ENCODE data around the gene INO80.

The INO80 gene

DNA sequence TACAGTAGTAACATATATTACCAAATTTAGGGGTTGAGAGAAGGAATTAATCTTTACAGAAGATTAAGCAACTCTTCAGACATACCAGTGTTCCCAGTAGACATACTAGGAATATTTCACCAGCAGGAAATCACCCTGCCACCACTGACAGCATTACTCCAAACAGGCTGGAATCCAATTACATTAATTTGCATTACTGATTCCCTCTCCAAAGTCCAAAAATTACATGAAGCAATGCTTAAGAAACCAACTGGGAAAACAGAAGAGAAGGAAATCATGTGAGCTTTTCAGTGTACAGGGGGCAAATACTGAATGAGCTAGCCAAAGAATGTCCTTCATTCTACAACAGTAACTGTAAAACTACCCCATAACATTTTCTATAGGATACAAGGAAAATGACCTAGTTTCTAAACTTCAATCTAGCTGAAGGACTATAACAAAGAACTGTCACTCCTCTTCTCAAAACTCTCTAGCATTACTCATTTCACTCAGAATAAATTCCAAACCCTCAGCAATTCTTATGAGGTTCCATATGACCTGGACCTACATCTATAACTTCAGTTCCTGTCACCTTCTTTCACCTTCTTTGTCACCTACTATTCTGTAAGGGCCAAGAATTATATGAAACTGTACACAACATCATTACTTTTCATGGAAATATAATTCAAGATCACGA, 72.7 kb downstream of the INO80 start:
- DNase-seq = no peak

DNA sequence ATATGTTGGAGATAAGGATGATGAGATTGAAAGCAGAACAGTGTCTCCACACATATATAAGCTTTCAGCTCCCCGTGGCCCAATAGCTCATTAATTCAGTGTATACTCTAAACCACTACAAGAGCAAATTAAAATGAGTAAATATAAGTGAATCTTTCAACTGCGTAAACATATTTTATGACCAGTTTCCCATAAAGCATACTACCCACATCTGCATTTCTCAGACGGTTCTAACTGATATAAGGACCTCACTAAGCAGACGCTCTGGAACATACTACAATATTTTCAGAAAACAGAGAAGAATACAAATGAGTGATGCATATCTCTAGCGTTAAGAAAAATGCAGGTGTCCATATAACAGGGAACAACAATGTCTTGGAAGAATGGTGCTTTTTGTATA, 73.2 kb downstream of the INO80 start:
- DNase-seq = no peak

DNA sequence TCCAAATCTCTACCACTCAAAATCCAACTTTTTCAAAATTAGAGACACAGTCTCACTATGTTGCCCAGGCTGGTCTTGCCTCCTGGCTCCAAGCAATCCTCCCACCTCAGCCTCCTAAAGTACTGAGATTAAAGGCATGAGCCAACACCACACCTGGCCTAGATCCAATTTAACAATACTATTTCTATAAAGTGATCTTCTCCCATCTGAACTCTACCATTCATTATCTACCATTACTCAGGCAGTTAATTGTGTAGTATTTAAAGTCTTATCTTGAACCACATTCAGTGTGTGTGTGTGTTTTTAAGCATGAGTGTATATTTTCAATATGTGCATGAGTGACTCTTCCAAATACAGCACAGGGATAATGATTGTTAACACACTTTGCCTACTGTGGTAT, 77.0 kb downstream of the INO80 start:
- DNase-seq = no peak

DNA sequence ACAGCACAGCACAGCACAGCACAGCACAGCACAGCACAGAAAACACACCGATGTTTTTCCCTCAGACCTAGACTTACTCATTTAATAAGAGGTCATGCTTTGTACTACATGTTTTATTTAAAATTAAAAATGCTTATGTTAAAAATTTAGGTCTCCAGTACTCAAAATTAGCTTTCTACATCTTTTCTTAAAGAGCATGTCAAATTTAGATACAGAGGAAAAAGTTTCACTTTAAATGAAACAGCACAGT, 84.1 kb downstream of the INO80 start:
- DNase-seq = no peak

DNA sequence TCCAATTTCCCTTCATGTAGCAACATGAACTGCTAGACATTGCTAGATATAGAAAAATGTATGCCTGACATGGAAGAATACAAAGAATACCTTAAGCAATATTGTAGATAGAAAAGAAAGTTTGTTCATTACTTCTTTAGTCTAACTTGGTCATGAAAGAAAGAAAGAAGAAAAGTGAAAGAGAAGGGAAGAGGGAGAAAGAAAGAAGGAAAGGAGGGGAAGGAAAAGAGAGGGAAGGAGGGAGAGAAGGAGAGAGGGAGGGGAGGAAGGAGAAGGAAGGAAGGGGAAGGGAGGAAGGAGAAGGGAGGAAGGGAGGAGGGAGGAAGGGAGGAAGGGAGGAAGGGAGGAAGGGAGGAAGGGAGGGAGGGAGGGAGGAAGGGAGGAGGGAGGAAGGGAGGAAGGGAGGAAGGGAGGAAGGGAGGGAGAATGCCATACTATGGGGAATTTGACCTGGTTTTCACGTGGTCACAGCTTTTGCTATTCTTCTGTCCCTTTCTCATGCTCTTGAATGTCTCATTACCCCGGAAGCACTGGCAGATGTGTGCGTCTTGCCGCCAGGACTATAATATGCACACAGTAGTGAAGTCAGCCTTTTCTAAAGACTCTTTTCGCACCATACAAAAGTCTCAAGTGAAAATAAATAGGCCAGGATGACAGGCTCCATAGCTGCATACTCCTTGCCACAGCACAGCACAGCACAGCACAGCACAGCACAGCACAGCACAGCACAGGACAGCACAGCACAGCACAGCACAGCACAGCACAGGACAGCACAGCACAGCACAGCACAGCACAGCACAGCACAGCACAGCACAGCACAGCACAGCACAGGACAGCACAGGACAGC, 84.6 kb downstream of the INO80 start:
- no peak for DNase-seq

DNA sequence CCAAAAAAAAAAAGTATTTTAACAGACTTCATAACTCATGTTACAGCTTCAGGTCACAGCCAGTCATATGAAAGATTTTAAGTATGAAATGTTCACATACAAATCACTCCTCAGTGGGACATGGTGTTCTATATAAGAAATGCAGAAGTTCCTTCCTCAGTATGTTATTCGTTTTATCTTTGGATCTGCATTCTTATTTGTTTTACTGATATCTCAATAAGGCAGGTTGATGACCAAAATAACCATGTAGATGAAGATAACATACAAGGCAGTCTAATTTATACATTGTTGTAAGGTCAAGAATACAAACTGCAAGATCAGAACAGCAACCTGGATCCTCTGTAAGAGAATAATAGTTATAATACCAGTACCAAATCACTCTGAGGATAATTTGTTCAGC, 87.2 kb downstream of the INO80 start:
- DNase-seq = no peak

DNA sequence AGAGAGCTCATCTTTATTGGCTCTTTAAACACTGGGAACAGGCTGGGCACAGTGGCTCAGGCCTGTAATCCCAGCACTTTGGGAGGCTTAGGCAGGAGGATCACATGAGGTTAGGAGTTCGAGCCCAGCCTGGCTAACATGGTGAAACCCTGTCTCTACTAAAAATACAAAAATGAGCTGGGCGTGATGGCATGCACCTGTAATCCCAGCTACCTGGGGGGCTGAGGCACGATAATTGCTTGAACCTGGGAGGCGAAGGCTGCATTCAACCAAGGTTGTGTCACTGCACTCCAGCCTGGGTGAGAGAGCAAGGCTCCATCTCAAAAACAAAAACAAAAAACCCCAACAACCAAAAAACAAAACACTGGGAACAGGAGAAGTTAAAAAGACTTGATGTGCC, 90.7 kb downstream of the INO80 start:
- no peak for DNase-seq

DNA sequence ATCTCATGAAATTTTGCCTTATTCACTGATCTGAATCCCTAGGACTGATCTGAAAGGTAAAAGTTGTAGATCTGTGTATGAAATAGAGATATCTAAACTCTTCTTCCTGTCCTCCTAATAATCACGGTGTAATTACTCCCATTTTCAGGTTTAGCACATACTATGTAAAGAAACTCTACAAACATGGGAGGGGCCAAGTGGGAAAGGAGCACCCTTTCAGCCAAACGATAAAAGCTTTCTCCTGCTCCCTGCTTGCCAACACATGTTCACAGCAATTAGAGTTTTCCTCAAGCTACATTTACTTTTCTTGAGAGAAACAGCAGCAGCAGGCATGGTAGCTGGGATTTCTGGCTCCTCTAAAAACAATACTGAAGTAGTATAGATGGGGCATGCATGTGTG, 91.2 kb downstream of the INO80 start:
- no peak for DNase-seq

DNA sequence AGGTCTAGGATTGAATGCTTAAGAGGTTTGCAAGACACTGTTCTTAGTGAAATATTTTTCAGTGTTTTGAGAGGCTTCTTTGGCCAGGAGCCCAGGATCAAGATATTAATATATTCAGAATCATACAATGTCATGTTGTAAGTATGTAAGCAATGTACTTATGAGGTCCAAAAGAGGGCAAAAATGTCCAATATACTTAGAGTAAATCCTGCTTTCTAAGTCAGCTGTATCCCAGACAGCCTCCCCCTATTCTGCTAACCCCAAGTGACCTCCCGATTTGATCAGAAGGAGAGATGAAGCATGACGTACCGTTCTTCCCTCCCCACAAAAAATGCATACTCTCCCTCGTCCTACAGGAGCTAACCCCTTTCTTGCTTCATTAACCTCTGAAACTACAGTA, 91.9 kb downstream of the INO80 start:
- no peak for DNase-seq

DNA sequence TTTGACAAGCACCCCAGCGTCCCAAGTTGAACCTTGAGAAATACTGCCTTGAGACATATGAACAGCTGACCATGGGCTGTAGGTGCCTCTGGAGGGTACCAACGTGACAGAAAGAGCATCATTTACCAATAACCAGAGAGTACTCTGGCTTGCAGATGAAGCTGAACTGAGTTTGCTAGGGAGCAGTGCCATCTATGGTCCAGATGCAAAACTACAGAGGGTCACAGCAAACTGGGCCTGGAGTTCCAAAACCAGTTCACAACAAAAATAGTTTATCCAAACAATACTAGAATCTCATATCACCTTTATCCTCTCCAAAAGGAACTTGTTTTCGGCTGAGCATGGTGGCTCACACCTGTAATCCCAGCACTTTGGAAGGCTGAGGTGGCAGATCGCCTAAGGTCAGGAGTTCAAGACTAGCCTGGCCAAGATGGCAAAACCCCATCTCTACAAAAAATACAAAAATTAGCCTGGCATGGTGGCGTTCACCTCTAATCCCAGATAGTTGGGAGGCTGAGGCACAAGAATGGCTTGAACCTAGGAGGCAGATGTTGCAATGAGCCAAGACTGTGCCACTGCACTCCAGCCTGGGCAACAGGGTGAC, 93.5 kb downstream of the INO80 start:
- peak; percentile 14 for DNase-seq

DNA sequence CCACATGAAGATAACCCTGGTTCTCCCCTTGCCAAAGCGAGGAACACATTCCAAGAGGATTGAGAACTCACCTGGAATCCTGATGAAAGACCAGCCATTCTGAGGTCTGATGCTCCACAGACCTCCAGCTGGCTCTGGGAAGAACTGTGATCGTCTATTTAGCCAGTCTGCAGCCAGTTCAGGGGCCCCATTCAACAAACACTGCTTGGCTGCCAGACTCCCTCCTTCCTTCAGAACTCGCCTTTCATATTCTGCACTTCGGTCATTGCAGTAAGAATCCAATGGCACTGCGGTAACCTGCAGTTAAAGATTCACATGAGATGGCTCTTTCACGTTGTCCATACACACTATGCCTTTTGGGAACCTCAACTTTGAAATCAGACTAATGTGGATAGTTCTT, 95.3 kb downstream of the INO80 start:
- DNase-seq = no peak

DNA sequence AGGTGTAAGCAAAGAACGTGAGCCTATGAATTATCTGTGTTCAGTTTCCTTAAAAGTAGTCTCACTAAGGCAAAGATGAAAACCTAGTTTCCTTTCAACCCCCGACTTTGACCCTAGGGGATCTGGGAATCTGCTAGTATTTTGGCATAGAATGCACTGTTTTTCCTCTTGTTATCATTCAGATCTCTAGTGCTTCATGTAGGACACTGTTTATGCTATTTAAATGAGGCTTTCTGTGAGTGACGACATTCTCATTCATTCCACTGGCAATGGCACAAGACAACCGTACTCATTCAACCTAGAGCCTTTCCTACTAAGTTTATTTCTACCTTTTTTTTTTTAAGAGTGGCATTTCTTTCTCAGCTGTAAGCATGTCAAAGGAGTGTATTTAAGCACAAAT, 95.8 kb downstream of the INO80 start:
- DNase-seq = no peak

DNA sequence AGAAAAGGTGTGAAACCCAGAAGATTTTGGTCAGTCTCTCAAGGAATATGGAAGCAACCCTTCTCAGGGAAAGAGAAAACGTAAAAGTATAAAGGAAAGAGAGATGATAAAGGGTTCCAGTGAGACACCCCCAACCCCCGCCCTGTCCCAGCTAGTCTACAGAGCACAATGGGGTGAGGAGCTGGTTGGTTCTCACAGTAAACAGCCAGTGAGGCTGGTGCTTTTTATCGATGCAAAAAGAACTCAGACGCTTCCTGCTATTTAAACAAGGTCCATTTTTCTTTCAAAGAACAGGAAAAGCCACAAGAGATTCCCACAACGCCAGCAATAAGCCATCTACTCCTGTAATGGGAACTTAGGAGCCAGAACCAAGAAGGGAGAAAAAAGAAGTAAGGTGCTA, 96.9 kb downstream of the INO80 start:
- DNase-seq = no peak

DNA sequence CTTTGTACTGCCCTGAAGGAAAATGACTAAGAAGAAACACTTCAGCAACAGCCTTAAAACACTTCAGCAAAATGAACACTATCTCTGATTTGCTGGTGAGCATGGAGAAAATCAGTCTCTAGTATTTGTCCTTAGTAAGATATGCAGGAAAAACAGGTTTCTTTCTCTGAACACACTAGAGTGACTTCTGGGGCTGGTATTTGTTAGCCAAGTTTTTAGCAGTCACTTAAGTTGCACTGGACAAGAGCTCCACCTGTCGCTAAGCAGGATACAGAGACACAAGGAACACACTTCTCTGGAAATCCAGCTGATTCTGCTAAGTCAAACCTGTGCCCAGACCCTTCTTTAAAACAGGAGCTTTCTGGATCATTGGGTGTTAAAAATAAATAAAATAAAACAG, 97.5 kb downstream of the INO80 start:
- no peak for DNase-seq

DNA sequence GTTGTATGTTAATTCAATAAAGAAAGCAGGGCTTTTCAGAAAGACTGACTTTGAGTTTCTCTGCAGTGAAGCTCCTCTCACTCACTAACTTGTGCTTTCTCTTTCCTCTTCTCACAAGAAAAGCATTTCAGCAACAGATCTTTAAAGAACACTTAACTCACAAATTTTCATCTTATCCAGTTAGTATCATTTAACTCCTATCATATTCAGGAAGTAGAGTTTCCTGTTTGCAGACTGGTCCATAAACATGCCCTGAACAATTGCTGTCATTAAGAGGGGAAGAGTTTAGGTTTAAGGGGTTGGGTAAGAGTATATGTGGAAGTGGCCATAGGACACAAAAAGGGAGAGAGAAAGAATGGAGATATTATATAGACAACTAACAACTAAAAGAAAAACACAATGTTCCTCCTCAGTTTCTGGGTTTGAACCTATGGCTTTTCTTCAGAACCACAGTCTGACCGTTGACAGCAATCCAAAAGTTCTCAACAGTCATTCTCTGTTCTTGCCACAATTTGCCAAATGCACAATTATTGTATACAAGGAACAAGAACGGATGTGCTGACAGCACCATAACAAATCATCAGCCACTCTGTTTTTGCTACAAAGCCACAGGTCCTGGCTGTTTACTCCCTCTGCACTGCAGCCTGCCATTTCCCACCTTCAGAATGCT, 98.9 kb downstream of the INO80 start:
- DNase-seq = no peak

DNA sequence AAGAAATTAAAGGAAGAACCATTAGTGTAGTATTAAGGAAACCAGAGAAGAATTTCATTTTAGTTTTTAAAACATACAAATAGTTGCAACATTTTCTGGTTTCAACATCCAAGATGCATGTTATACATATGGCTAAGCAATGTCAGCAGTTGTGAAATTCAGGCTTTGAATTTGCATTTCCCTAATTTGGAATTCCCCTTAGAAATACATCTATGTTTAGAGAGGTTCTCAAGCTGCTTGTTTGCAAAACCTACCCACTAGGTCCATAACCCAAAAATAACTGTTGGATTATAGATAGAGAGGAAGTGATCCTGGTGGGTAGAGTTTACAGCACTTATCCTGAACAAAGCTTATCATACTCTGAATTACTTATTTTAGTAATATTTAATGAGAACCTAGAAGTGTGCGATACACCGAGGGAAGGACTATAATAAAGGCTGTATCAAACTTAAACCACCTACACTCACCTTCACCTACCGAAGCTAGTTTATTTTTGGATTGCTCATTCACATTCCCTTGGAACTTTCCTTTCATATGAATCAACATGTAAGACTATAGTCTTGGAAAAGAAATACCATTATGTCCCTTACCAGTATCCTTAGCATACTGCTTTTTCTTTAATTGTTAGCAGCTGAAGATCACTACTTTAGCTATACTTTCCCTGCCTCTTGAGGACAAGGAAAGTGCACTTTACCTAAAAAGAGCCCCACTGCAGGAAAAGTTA, 102.2 kb downstream of the INO80 start:
- no peak for DNase-seq

DNA sequence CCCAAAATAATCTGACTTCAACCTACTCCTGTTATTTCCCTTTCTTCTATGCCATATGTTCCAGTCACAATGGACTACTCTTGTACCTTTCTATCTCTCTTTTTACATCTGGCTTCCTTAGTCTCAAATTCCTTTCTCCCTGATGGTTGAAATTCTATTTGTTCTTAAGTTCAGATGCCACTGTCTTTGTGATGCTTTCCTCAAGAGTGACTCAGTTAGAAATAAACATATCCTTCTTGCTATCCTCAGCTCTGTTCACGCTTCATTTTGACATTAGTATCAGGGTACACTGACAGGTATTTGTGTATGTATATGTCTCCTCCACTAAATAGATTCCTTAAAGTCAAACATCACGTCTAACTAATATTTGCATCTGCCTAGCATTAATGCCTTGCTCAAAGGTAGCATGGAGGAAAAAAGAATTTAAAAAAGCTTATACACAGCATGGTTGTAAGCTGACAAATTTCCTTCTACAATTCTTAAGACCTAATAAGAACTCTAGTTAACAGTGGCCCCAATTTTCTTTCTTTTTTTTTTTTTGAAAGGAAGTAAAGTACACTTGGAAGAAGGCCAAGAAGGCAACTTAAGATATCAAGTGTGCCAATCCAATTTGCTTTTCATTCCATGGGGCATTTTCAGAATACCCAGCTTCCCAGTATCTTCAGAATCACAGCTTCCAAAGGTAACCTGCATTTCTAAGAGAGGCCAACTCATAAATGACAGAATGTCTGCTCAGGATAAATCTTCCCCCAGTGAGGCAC, 104.8 kb downstream of the INO80 start:
- no peak for DNase-seq

DNA sequence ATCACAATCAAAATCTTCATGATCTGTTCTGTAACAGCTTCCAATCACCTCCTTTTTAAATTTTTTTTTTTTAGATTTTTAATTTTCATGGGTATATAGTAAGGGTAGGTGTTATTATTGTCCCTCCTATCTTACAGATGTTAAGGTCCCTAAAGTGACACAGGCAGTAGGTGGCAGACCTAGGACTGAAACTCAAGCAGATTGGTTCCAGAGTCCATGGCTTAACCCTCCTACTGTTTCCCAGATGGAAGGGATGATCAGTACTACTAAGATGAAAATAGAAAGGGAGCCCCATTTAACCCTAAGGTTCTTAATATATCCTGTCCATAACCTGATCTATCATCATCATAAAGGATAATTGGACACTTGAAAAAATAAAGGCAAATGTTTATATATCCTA, 105.7 kb downstream of the INO80 start:
- no peak for DNase-seq

DNA sequence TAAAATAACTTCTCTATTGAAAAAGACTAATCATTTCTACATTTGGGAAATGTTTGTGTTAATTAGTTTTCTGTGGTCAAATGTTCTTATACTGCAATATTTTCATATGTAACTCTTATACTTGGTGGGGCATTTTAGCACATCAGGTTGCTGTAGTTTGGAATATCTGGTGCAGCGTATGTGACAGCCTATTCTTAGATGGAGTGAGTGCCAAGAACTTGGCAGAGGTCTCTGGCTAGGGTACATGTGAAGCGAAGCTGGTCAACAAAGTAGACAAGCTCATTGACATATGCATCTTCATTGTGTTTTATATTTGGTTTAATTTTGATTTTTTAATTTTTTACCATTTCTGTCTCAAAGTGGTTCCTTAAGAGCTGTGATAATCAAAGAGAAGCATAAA, 109.6 kb downstream of the INO80 start:
- no peak for DNase-seq

DNA sequence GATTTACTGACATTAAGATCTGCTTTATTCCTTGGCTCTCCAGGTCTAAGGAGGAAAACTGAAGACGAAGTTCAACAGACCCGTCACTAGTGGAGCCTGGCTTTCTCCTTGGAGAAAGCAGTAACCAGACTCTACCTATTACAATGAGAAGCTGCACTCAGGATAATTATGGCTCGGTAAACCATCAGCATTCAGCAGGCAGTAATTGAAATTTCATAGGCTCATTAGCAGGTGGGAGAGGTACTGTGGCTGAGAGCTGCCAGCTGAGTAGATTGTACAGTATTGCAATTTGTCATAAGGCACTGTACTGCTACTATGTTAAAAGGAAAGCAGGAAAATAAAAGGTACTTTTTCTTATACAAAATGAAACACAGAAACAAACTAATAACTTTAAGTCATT, 111.6 kb downstream of the INO80 start:
- no peak for DNase-seq

DNA sequence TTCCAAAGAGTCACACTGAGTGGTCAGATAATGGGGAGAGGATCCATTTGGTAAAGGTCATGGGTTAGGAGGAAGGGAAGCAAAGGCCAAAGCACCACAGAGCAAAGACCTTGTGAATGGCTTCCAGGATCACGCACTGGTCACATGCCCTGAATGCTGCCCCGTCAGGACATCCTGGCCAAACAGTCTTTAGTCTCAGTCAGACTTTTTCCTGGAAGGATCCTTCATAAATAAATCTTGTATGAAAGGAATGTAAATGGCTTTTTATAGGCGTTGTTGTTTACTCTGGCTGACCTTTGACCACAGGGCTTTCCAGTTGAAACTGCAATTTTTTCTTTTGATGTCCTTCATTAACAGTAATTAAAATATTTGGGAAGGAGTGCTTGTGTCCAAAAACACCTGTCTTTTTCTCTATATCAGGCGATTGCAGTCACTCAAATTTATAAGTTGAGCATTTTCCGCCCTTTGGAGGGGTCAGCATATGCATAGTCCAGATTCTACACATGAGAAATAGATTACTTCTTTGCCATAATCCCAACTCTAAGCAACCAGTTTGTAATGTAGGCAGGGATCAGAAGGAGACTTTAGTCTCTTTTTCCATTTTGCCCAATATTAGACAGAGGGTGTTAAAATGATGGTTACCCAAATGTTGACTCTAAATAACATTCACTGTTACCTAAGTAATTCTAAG, 114.4 kb downstream of the INO80 start:
- no peak for DNase-seq

DNA sequence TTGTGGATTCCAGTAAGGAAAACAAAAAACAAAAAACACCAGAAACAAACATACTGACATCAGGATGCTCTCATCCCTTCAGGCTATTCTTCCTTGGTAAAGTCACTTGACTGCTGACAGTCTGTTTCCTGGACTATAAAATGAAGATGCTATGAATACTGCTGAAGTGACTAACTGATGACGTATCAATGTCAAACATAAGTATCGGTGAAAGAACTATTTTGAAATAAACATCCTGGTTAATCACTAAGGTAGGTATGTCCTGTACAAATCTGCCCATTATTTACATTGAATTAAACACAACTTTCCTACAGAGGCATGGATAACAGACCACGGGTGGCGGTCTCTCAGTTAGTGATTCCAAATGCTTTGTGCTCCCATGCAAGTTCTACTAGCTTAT, 116.9 kb downstream of the INO80 start:
- no peak for DNase-seq

Measured in activated gamma-delta T cell treated with Interleukin-2 at 50 U/mL for 16 hours (primary cell).